Measurements from ENCODE around the gene ICAM2.
"Not testable (repeated sequence)": the region's sequence is repeated elsewhere in the genome, so short reads cannot be mapped to it uniquely, and the experiment has no call there.

The ICAM2 gene

DNA sequence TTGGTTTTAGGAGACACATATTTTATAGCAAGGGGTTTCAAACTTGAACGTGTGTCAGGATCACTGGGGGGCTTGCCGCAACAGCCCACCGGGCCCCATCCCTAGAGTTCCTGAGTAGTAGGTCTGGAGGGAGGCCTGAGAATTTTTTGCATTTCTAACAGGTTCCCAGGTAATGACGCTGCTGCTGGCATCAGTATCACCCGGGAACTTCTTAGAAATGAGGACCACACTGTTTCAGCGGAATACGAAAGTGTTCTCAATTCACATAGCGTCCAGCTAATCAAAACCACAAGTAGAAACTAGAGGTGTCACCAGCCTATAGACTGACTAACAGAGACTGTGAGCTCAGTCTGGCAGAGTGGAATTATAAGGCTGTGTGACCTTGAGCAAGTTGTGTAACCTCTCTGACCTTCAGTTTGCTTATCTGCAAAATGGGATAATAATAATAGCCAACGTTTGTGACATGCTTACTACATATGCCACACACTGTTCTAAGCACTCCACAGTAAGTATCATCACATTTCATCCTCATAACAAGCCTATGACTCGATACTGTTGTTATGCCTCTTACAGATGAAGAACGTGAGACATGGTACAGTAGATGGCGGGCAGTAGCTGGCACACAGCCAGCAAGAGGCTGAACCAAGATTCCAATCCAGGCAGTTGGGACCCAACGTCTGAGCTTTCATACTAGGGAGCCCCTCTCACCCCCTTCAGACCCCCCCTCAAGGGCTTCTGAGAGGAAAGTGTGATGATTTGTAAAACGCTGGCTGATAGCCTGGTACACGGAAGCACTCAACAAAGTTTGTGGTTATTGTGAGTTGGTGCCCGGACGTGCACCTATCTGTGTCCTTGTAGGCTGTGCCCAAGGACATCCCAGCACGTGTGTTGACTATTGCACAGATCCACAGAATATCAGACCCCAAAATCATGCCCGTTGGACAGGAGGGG is 4.6 kb upstream of the ICAM2 start:
- TF ChIP-seq, protein P1, sequence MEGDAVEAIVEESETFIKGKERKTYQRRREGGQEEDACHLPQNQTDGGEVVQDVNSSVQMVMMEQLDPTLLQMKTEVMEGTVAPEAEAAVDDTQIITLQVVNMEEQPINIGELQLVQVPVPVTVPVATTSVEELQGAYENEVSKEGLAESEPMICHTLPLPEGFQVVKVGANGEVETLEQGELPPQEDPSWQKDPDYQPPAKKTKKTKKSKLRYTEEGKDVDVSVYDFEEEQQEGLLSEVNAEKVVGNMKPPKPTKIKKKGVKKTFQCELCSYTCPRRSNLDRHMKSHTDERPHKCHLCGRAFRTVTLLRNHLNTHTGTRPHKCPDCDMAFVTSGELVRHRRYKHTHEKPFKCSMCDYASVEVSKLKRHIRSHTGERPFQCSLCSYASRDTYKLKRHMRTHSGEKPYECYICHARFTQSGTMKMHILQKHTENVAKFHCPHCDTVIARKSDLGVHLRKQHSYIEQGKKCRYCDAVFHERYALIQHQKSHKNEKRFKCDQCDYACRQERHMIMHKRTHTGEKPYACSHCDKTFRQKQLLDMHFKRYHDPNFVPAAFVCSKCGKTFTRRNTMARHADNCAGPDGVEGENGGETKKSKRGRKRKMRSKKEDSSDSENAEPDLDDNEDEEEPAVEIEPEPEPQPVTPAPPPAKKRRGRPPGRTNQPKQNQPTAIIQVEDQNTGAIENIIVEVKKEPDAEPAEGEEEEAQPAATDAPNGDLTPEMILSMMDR (conservative IDR thresholded peaks at IDR 0.05; ENCODE audit: low read length) = no peak
- H3K4me3 ChIP-seq (ENCODE audit: low read length) = no peak overlapping the region
- no peak for DNase-seq (ENCODE audit: low read depth)

DNA sequence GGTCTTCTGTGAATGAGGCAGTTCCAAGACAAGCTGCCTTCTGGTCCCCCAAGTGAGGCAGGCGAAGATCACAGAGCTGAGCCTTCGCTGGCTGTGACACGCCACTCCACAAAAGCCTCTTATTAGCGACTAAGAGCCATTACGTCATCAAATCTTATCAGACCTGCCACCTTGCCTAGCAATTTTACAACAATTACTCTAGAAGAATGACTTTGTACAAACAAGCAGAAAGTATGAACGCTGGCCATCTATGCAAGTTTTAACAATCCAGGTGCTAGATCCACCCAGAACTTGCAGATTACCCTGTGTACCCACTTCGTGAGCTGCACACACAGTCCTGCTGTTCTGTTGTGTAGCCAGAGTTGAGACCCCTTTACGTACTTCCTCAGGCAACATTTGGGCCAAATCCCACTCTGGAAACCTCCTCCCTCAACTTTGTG is 3.8 kb upstream of the ICAM2 start:
- no peak overlapping the region for H3K4me3 ChIP-seq (ENCODE audit: low read length)
- TF ChIP-seq, protein P1 (conservative IDR thresholded peaks at IDR 0.05; ENCODE audit: low read length) = no peak
- DNase-seq (ENCODE audit: low read depth) = no peak

DNA sequence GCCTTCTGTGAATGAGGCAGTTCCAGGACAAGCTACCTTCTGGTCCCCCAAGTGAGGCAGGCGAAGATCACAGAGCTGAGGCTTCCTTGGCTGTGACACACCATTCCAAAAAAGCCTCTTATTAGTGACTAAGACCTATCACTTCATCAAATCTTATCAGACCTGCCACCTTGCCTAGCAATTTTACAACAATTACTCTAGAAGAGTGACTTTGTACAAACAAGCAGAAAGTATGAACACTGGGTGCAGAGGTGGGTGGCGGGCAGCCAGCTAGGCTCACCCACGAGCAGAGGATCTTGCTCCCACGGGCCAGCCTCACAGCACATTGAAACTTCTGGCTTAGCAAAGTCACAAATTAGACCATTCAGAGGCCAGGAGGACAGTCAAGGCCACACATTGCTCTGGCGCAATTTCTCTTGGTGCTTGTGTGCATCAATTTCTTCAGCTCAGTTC is 2.2 kb upstream of the ICAM2 start:
- H3K4me3 ChIP-seq (ENCODE audit: low read length) = no peak overlapping the region
- TF ChIP-seq, protein P1 (conservative IDR thresholded peaks at IDR 0.05; ENCODE audit: low read length) = no peak
- no peak for DNase-seq (ENCODE audit: low read depth)

DNA sequence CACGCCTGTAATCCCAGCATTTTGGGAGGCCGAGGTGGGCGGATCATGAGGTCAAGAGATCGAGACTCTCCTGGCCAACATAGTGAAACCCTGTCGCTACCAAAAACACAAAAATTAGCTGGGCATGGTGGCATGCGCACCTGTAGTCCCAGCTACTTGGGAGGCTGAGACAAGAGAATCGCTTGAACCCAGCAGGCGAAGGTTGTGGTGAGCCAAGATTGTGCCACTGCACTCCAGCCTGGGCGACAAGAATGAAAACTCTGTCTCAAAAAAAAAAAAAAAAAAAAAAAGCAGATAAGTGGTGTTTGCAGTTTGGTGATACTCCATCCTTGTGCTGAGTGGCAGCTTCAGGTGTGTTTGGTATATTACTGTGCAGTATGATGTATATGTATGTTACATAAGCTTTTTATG is 877 bp downstream of the ICAM2 start:
- DNase-seq (ENCODE audit: low read depth); H3K4me3 ChIP-seq (ENCODE audit: low read length): not testable (repeated sequence)

DNA sequence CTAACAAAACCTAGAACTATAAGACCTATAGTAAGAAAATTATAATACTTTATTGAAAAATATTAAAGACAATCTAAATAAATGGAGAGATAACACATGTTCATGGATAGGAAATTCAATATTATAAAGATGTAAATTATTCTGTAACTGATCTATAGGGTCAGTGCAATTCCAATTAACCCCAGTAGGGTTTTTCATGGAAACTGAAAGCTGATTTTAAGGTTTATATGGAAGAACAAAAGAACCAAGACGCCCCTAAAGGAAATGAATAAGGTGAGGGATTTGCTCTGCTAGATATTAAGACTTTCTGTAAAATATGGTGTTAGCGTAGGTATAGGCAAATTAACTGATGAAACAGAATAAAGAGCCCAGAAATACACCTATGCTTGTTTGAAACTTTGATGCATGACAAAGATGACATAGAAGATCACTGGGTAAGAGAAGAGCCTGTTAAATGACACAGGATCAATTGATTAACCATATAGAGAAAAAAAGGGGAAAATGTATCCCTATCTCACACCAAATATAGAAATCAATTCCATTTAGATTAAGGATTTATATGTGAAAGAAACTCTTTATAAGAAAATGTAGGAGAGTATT is 3.0 kb downstream of the ICAM2 start:
- TF ChIP-seq, protein P1 (conservative IDR thresholded peaks at IDR 0.05; ENCODE audit: low read length) = peak; percentile 36
- DNase-seq (ENCODE audit: low read depth) = no peak
- H3K4me3 ChIP-seq (ENCODE audit: low read length) = no peak overlapping the region

DNA sequence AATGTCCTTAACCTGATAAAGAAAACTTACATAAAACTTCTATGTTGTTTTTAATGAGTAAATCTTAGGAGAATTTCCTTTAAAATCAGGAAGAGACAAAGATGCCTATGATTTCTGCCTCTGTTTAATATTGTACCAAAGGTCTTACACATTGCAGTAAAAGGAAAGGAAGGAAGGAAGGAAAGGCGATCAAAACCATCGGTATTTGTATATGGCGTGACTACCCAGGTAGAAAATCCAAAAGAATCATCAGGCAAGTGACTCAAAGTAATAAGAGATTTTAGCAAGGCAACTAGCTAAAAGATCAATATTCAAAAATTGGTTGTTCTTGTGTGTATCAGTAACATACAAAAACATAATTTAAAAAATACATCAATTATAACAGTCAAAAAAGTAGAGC is 3.5 kb downstream of the ICAM2 start:
- no peak for DNase-seq (ENCODE audit: low read depth)
- TF ChIP-seq, protein P1 (conservative IDR thresholded peaks at IDR 0.05; ENCODE audit: low read length) = no peak
- no peak overlapping the region for H3K4me3 ChIP-seq (ENCODE audit: low read length)

DNA sequence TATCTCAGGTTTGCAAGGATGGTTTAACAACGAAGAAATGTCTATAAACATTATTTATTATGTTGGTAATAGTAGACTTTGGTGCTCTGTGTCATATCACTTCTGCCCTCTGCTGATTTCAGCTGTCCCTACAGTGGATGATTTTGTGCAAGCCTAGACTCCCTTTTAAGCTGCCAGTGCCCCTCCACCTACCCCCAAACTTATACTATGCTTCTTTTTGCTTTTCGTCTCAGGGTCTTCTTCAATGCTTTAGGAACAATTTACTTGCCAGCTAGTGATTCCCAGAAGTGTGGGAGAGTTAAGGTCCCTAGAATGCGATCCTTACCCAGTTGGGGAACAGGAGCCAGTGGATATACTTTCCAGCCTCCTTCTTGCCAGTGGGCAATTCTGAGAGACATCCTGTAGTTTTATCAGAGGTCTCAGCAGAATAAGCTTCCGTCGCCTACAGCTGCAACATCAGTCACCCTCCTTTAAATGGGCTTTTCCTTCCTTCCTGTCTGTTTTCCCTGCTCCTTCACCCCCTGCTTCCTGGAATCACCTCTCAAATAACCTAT is 4.1 kb downstream of the ICAM2 start:
- H3K4me3 ChIP-seq (ENCODE audit: low read length) = no peak overlapping the region
- TF ChIP-seq, protein P1 (conservative IDR thresholded peaks at IDR 0.05; ENCODE audit: low read length) = peak; percentile 31
- no peak for DNase-seq (ENCODE audit: low read depth)
